Eye (tissue), 1 donor: Measurements from ENCODE around the gene NCAN.
A peak's percentile ranks its signal among the peaks of the same experiment; 100 is the strongest.

Experiments used
- DNase-seq: peaks from one replicate; pipeline ENCODE4 v3.0.0-alpha.2; 2015

NCAN gene

GRCh38 chr19:19262190-19263057 is 50.7 kb downstream of the NCAN start:
- DNase-seq: no peak

GRCh38 chr19:19263886-19264487 is 52.2 kb downstream of the NCAN start:
- no peak for DNase-seq

DNA sequence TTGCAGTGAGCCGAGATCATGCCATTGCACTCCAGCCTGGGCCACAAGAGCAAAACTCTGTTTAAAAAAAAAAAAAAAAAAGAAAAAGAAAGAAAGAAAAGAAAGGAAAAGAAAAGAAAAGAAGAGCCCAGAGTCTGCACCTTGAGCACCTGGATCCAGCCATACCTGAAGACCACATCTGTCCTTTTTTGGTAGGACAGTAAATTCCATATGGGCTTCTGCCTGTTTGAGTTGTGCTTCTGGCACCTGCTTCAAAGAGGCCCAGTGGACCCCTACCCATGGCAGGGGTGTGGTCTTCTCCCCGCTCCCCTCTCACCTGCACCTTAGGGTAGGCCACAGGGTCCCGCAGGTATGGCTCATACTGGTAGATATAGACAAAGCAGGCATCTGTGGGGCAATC is 55.5 kb downstream of the NCAN start:
- DNase-seq: no peak

- no peak for DNase-seq
Measured at GRCh38 chr19:19268453-19269385, 57.0 kb downstream of the NCAN start.

- DNase-seq: no peak
Measured at GRCh38 chr19:19269952-19270694, 58.4 kb downstream of the NCAN start.

DNA sequence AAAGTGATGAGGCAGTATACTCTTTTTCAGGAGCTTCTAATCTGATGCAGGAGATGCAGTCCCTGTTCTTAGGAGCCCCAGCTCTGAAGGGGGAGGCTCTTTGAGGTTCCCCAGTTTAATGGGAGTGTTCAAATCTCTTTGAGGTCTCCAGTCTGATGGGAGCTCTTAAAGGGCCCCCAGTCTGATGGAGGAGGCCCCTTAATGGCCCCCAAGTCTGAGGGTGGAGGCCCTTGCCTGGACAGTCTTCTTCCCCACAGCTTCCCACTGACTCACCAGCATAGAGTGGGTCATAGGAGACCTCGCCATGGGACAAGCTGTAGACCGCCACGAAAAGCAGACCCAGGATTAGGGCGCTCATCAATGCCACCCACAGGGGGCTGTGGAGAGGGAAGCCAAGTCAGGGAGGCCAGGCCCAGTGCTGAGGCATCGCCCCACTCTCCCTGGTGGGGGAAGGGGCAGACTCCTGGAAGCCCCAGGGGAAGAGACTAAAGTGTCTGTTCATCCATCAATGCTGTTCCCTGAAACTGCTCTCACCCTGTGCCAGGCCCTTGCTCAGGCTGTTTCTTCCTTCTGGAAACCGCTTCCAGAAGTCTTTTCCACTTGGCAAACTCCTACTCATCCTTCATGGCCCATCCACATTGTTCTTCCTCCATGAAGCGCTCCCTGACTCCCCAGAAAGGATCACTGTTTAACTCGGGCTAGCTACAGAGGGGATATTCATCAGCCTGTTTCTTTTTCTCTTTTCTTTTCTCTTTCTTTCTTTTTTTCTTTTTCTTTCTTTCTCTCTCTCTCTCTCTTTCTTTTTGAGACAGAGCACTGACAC is 59.2 kb downstream of the NCAN start:
- no peak for DNase-seq

GRCh38 chr19:19271828-19272599 is 60.3 kb downstream of the NCAN start:
- DNase-seq: no peak

DNA sequence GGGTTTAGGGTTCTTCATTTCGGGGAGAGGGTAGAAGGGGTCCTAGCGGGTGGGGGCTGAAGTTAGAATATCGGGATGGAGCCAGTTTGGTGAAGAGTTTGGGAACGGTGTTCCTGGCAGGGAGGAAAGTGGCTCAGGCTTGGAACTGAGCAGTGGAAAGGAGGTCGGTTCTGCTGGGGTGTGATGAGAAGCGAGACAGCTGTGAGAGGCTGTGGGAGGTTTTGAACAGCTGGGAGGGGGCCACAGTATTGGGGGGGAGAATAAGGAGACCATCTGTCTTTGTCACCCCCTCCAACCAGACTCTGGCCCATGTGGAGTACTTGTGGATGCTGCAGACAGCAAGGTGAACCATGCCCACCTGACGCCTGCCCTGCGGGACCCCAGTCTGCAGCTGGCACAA is 62.4 kb downstream of the NCAN start:
- no peak for DNase-seq

DNA sequence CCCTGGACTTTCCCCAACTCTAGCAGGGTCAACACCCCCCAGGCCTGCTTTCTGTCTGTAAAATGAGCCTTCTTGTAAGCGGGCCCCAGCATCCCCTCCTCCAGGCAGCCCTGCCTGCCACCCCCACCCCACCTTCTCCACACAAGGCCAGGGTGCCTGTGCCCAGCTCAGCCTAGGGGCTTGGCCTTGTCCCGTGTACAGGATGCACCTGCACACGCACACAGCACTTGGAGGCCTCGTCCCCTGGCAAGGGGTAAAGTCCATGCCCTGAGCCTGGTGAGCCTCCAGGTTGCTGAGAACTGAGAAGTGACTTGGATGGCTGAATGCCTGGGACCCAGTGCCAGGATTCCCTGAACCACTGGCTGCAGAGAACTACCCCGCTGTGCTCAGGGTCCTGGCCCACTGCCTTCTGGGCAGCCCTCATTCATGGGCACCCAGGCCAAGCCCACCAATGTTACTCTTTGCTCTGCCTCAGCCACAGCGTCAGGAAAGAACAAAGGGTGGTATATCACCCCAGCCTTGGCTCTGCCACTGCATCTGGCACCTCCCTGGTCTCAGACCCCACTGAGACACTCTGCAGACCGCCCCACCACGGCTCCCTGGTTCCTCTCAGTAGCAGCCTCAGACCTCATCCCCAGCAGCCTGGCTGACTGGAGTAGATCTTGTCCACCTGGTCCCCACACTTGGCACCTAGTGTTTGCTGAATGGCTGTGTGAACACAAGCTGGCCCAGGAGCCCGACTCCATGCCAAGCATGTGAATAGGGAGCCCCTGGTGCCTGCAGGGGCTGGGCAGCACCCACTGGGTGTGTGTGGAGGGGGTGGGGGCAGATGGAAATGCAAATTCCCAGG is 63.2 kb downstream of the NCAN start:
- DNase-seq: no peak

- no peak for DNase-seq
Measured at GRCh38 chr19:19276386-19276785, 64.6 kb downstream of the NCAN start.

DNA sequence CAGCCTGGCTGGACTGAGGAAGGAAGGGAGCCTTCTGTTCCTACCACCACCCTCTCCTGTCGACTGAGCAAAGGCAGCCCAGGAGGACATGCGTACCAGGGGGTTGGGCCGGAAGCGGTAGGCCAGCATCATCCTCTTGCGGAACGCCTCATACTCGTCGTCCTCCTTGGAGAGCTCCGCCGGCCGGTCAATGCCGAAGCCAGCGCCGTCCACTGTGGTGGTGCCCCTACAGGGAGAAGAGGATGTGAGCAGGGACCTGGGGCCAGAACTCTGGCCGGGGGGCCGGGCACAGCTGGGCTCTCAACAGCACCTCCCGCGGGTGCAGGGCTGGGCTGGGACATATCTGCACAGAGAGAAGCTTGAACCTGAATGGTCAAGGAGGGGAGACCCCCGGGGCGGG is 65.1 kb downstream of the NCAN start:
- no peak for DNase-seq

GRCh38 chr19:19278315-19278714 is 66.6 kb downstream of the NCAN start:
- no peak for DNase-seq

DNA sequence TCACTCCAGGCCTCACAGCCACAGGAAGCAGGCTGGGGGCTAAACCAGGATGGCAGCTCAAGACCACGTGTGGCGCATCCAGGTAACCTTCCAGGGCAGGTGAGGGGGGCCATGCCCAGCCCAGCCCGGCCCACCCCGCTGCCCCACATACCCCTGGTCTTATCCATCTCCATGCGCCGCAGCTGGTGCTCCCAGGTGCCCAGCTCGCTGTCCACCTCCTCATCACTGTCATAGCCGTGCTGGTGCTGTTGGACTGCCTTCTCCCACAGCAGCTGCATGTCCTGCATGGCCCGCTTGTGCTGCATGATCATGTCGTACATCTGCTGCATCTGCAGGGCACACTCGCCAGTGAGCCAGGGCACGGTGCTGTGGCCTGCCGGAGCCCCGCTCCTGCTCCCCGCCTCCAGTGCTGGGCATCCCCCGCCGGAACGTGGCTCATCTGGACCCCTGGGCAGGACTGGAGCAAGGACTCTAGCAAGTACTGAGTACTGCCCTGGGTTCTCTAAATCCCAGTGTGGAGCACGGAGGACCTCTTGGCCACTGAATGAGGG is 67.4 kb downstream of the NCAN start:
- no peak for DNase-seq

- DNase-seq: no peak
Measured at GRCh38 chr19:19279853-19280252, 68.1 kb downstream of the NCAN start.

DNA sequence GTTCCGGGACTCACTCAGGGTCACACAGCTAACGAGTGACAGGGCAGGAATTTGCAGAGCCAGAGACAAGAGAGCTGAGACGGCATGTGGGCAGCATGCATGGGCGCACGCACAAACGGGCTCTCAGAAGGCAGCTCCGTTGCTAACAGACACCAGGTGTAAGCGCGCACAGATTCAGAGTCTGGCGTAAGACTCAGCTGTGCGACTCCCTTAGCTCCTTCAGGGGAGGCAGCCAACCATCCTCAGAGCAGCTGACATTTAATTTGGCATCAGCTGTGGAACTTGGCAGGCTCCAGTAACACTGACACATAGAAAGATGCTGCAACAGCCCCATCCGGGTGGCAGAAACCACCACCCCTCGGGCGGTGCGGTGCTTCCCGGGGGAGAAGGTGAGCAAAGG is 68.8 kb downstream of the NCAN start:
- DNase-seq: peak; percentile 45

GRCh38 chr19:19285686-19286085 is 73.9 kb downstream of the NCAN start:
- DNase-seq: no peak

DNA sequence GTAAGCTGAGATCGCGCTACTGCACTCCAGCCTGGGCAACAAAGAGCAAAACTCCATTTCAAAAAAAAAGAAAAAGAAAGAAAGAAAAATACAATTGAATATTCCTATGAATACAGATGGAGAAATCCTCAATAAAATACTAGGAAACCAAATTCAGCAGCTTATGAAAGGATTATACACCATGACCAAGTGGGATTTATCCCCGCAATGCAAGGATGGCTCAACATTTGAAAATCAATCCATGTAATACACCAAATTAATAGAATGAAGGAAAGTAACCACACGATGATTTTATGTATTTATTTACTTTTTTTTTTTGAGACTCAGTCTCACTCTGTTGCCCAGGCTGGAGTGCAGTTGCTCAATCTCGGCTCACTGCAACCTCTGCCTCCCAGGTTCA is 80.8 kb downstream of the NCAN start:
- no peak for DNase-seq

DNA sequence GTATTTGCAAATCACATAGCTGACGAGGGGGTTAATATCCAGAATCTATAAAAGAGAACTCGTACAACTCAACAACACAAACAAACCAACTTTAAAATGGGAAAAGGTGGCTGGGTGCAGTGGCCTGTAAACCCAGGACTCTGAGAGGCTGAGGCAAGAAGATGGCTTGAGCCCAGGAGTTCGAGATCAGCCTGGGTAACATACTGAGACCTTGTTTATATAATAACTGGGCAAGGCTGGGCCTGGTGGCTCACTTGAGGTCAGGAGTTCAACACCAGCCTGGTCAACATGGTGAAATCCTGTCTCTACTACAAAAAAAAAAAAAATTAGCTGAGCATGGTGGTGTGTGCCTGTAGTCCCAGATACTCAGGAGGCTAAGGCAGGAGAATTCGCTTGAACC is 83.2 kb downstream of the NCAN start:
- DNase-seq: no peak

DNA sequence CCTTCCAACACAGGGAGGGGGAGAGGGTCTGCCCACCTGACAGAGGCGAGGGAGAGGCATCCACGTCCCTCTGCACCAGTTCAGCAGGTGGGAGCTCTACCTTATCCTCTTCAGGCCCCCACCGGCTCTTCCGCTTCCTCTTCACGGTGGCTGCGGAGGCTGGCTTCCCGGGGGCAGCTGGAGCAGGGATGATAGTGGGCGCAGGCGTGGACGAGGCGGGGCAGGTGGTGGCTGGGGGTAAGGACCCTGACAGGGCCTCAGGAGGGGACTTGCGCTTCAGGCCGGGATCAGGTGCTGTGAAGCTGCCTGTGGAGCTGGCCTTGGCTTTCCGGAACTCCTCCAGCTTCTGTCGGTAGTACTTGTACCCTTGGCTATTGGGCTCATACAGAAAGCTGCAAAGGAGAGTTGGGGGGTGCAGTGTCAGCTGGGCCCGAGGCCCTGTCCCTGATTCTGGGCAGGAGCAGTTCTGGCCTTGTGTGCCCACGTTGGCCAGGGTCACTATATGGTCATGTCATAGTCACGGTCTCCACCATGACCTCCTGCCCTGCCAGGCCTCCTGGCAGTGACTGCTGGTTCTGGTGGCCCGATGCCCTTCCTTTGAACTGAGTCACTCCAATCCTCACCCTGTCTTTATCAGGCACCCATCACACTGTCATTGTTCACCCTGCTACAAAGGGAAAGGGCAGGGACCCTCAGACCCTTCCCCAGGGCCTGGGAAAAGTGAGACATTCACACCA is 85.4 kb downstream of the NCAN start:
- no peak for DNase-seq
